K562 treated with DMSO at 1 percent for 4 hours (cell line): ENCODE results near the gene ALDH3A1. TPM values are rescaled to one million over a fixed set of nuclear protein-coding genes. Genes with fewer than 3 reads are reported as not detected.

Source experiments
- total RNA-seq: library from RNA; unstranded; fragments of 300-600 nt; gene quantifications from 2 replicates; pipeline ENCODE4 v1.2.3, GENCODE V29; 2022; ENCODE audit not compliant: insufficient read depth

Gene ALDH3A1
- total RNA-seq: not detected in 2 replicates

GRCh38 chr17:19747829-19748806 is at the start of gene ALDH3A1:
ALDH3A1 (minus strand) TSS chr17:19748298; CDS start chr17:19745129, 3,169 bp downstream.

GRCh38 chr17:19716108-19717030 is 31.7 kb downstream of the ALDH3A1 start, which contains the start of gene SLC47A2:
SLC47A2 (minus strand) TSS chr17:19716584; CDS start chr17:19716555, 29 bp downstream.

Other genes starting within 250 kb of the ALDH3A1 start
- not detected in 2 replicates for gene SLC47A1, start 214.4 kb downstream of the ALDH3A1 start, total RNA-seq
- not detected in 2 replicates for gene ALDH3A2, start 99.5 kb downstream of the ALDH3A1 start, total RNA-seq
- gene SLC47A2, start 31.7 kb downstream of the ALDH3A1 start, total RNA-seq: not detected in 2 replicates
- gene ULK2, start 119.6 kb upstream of the ALDH3A1 start, total RNA-seq: not detected in 2 replicates
- 7.3 and 12.3 TPM in 2 replicates for gene AKAP10, start 229.5 kb upstream of the ALDH3A1 start, total RNA-seq